Left ventricle myocardium inferior (tissue), 1 donor: Measurements from ENCODE around the gene RASIP1. TPM values are rescaled to one million over a fixed set of nuclear protein-coding genes. Genes with fewer than 3 reads are reported as not detected.
A peak's percentile ranks its signal among the peaks of the same experiment; 100 is the strongest.
"Not testable (repeated sequence)": the region's sequence is repeated elsewhere in the genome, so short reads cannot be mapped to it uniquely, and the experiment has no call there.

Experiments used
- DNase-seq: peaks from one replicate; pipeline ENCODE4 v3.0.0-alpha.2; 2020
- H3K27ac ChIP-seq: fragments of 200-600 bp; replicated peaks from 2 replicates; pipeline ENCODE4 v1.8.0; 2021
- H3K27me3 ChIP-seq: fragments of 200-600 bp; 2 replicates; pipeline ENCODE4 v1.8.0; 2021; ENCODE audit warnings: low read depth
- H3K36me3 ChIP-seq: fragments of 200-600 bp; 2 replicates; pipeline ENCODE4 v1.8.0; 2021
- H3K4me1 ChIP-seq: fragments of 200-600 bp; 2 replicates; pipeline ENCODE4 v1.8.0; 2021
- H3K4me3 ChIP-seq: fragments of 200-600 bp; 2 replicates; pipeline ENCODE4 v1.8.0; 2021; ENCODE audit warnings: mild to moderate bottlenecking, moderate library complexity
- H3K9me3 ChIP-seq: fragments of 200-600 bp; replicated peaks from 2 replicates; pipeline ENCODE4 v1.8.0; 2021
- intact Hi-C: fragments of 100-400 bp; cut with micrococcal nuclease; formaldehyde crosslinking; loops from one replicate; pipeline ENCODE4 v1.11.0; 2022
- total RNA-seq: library from RNA; stranded (reverse); fragmentation: NEBNext Ultra II Directional; extraction: Animal tissue kit (Norgen Biotek cat#: 25700); gene quantifications from one replicate; pipeline ENCODE4 v1.2.1, GENCODE V29; 2021
- TF ChIP-seq, protein P1 (sequence below): fragments of 200-600 bp; IDR thresholded peaks from 2 replicates; pipeline ENCODE4 v1.8.0; 2021; ENCODE audit warnings: antibody characterized with exemption, mild to moderate bottlenecking, borderline replicate concordance
- donor health status: DM: no; HTN: yes; CAD: no; lungs with severe emphysema.

The RASIP1 gene
- total RNA-seq, 1 donor from 2014 or later = 13.9 TPM

DNA sequence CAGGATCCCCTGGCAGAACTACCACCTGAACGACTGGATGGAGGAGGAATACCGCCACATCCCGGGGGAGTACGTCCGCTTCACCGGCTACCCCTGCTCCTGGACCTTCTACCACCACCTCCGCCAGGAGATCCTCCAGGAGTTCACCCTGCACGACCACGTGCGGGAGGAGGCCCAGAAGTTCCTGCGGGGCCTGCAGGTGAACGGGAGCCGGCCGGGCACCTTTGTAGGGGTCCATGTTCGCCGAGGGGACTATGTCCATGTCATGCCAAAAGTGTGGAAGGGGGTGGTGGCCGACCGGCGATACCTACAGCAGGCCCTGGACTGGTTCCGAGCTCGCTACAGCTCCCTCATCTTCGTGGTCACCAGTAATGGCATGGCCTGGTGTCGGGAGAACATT is 37.1 kb downstream of the RASIP1 start:
- no peak for DNase-seq
- intact Hi-C loops = no loop called here

DNA sequence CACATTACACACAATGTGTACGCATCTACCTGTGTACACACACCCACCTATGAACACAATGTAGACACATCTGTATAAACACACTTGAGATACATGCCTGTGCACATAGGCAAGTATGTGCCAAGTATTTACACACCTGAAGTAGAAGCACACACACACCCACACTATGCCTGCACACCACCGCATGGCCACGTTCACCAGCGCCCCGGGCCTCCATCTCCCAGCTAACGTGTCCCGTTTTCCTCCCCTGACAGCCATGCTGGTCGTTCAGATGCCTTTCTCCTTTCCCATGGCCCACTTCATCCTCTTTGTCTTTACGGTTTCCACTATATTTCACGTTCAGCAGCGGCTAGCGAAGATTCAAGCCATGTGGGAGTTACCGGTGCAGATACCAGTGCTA is 37.7 kb downstream of the RASIP1 start:
- Histone ChIP-seq H3K27me3 (peaks cover under 1% of the 10 kb centered on the region), H3K4me3 (no peak overlapping the region), H3K9me3 (no peaks in the 10 kb centered on the region), H3K4me1 (no peaks in the 10 kb centered on the region), H3K36me3 (peaks cover 21% of the 10 kb centered on the region), H3K27ac (no peak overlapping the region)
- no peak for DNase-seq
- intact Hi-C loops = no loop called here
- TF ChIP-seq, protein P1, sequence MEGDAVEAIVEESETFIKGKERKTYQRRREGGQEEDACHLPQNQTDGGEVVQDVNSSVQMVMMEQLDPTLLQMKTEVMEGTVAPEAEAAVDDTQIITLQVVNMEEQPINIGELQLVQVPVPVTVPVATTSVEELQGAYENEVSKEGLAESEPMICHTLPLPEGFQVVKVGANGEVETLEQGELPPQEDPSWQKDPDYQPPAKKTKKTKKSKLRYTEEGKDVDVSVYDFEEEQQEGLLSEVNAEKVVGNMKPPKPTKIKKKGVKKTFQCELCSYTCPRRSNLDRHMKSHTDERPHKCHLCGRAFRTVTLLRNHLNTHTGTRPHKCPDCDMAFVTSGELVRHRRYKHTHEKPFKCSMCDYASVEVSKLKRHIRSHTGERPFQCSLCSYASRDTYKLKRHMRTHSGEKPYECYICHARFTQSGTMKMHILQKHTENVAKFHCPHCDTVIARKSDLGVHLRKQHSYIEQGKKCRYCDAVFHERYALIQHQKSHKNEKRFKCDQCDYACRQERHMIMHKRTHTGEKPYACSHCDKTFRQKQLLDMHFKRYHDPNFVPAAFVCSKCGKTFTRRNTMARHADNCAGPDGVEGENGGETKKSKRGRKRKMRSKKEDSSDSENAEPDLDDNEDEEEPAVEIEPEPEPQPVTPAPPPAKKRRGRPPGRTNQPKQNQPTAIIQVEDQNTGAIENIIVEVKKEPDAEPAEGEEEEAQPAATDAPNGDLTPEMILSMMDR = no peak

More for the DNA sequence above, 37.1 kb downstream of the RASIP1 start:
- H3K27ac ChIP-seq = no peak overlapping the region
- TF ChIP-seq, protein P1 = no peak
- H3K27me3 ChIP-seq = no peaks in the 10 kb centered on the region
- no peaks in the 10 kb centered on the region for H3K9me3 ChIP-seq
- no peaks in the 10 kb centered on the region for H3K4me1 ChIP-seq
- no peak overlapping the region for H3K4me3 ChIP-seq
- H3K36me3 ChIP-seq = peaks cover 21% of the 10 kb centered on the region

DNA sequence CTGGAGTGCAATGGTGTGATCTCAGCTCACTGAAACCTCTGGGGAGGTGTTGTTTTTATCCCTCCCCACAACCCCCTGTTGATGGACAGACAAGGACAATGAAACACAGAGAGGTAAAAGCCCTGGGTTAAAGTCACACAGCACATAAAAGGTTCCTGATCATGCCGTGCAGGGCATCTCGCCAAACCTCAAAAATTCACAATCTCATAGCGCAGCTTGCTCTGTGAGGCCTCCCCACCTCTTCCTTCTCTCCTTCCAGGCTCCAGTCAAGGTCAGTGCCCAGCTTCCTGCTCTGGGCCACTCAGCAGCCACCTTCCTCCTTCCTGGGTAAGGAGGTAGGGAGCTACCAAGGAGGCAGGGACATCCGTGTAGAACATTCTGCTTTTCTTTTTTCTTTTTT is 42.4 kb downstream of the RASIP1 start:
- intact Hi-C loops = no loop called here
- TF ChIP-seq, protein P1 = no peak
- Histone ChIP-seq H3K27ac (no peak overlapping the region), H3K36me3 (peaks cover 8% of the 10 kb centered on the region), H3K4me1 (peaks cover 15% of the 10 kb centered on the region), H3K9me3 (no peaks in the 10 kb centered on the region), H3K27me3 (peaks cover 26% of the 10 kb centered on the region), H3K4me3 (no peak overlapping the region)
- no peak for DNase-seq

DNA sequence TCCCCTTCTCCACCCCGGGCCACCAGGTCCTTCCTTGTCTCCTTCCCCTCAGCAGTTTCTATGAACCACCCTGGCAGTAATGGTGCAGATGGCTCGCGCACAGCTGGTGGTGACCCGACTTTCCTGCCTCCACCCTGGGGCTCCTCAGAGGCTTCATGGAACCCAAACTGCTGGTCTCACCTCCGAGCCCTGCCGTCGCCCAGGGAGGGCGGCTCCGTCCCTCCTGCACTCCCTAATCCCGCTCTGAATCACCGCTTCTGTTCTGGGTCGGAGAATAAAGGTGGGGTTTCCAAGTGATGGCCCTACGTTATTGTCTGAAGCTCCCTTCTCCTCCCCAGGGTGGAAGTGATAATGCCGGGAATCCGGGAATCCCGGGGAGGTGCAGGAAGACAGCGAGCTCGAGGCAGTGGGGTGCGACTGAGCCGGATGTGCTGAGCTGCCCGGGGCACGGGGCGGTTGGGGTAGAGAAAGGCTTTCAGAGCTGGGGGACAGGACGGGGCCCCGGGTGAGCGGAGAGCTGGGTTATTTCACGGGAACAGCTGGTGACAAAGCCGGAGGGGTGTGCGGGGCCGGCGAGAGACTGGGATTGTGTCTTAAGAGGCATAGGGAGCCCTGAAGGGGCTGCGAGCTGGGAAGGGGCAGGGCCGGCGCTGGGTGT is 43.9 kb downstream of the RASIP1 start:
- H3K9me3 ChIP-seq = no peaks in the 10 kb centered on the region
- peaks cover 6% of the 10 kb centered on the region for H3K36me3 ChIP-seq
- intact Hi-C loops = no loop called here
- H3K4me1 ChIP-seq = peaks cover 15% of the 10 kb centered on the region
- peak overlapping the region; percentile 18 for H3K27ac ChIP-seq
- TF ChIP-seq, protein P1 = no peak
- no peak for DNase-seq
- H3K27me3 ChIP-seq = peaks cover 26% of the 10 kb centered on the region
- H3K4me3 ChIP-seq = peak overlapping the region; percentile 52

DNA sequence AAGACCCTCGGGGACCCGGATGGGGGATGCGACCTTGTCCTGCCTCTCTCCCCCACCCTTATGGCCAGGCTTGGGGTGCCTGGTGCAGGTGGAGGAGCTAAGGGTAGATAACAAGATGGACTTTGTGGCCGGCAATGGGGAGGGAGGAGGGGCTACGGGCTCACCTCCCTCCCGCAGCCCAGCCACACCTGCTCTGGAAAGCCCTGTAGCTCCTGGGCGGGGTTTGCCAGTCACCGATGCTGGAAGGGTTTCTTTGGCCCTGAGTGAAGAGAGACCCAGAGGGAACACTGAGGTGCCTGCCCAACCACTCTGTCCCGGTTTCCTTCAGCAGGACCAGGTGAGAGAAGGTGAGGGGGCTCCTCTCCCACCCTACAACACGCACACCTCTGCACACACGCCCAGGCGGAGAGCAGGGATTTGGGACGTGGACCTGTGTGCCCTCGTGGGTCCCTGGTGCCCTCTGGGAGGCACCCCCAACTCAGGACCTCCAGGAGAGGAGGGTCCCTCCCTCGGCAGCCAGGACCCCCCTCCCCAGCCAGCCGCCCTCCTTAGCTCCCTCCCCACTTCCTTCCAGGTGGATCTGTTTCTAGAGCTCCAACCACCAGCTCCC is 44.6 kb downstream of the RASIP1 start, which contains the start of gene FUT2:
Gene FUT2, plus strand, starts transcription at position 229 of the 610 bp plus-strand sequence. CDS start 6,986 bp downstream, outside the sequence.
- no peaks in the 10 kb centered on the region for H3K9me3 ChIP-seq
- TF ChIP-seq, protein P1 = no peak
- DNase-seq = no peak
- peak within 1 kb of the TSS; percentile 18 for H3K27ac ChIP-seq
- H3K27me3 ChIP-seq = peaks cover 26% of the 10 kb centered on the region
- H3K36me3 ChIP-seq = no peaks in the 10 kb centered on the region
- peak within 1 kb of the TSS; percentile 52 for H3K4me3 ChIP-seq
- H3K4me1 ChIP-seq = peaks cover 15% of the 10 kb centered on the region
- intact Hi-C loops = no loop called here

DNA sequence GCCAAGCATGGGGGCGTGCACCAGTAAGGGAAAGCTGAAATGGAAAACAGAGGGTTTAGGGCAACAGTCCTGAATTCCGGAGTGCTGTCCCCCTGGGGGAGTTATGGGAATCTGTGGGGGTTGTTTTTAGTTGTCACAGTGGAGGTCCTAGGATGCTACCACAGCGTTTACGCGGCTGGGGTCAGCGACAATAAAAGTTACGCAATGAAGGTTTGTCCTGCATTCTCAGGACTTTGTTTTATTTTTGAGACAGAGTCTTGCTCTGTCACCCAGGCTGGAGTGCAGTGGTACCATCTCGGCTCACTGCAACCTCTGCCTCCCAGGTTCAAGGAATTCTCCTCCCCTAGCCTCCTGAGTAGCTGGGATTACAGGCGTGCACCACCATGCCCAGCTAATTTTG is 46.8 kb downstream of the RASIP1 start:
- H3K4me1 ChIP-seq = peaks cover 15% of the 10 kb centered on the region
- intact Hi-C loops, DNase-seq, H3K4me3 ChIP-seq, H3K9me3 ChIP-seq, H3K27ac ChIP-seq, H3K36me3 ChIP-seq: not testable (repeated sequence)
- peaks cover 26% of the 10 kb centered on the region for H3K27me3 ChIP-seq
